SJCRH30 (cell line): ENCODE measurements around the gene THRA. TPM values are rescaled to one million over a fixed set of nuclear protein-coding genes. Genes with fewer than 3 reads are reported as not detected.

Experiments
- DNase-seq, 2 experiments: peaks; one replicate each; pipeline ENCODE4 v3.0.0-alpha.2; 2015 to 2020
- H3K27ac ChIP-seq: fragments of 250-450 bp; sonication (Bioruptor Pico); 2 replicates; pipeline ENCODE4 v1.5.1; 2020; ENCODE audit warnings: mild to moderate bottlenecking, moderate library complexity
- H3K27me3 ChIP-seq: fragments of 250-450 bp; sonication (Bioruptor Pico); 2 replicates; pipeline ENCODE4 v1.5.1; 2020; ENCODE audit warnings: mild to moderate bottlenecking, moderate library complexity
- H3K36me3 ChIP-seq: fragments of 250-450 bp; sonication (Bioruptor Pico); 2 replicates; pipeline ENCODE4 v1.5.1; 2020; ENCODE audit warnings: mild to moderate bottlenecking, moderate library complexity
- H3K4me1 ChIP-seq: fragments of 250-450 bp; sonication (Bioruptor Pico); 2 replicates; pipeline ENCODE4 v1.5.1; 2020; ENCODE audit warnings: mild to moderate bottlenecking, moderate library complexity
- H3K4me3 ChIP-seq: fragments of 250-450 bp; sonication (Bioruptor Pico); 2 replicates; pipeline ENCODE4 v1.5.1; 2020; ENCODE audit warnings: mild to moderate bottlenecking, moderate library complexity
- H3K9me3 ChIP-seq: fragments of 250-450 bp; sonication (Bioruptor Pico); replicated peaks from 2 replicates; pipeline ENCODE4 v1.5.1; 2020; ENCODE audit warnings: mild to moderate bottlenecking, moderate library complexity
- total RNA-seq: library from RNA; depleted of rRNA; stranded (reverse); fragments of >200 nt; shearing (Covaris generic); gene quantifications from 2 replicates; pipeline ENCODE4 v1.2.3, GENCODE V29; 2014

Gene THRA
- total RNA-seq, 1 experiment from 2014 or later = 14.4 TPM

GRCh38 chr17:40103688-40104087 is 40.9 kb downstream of the THRA start:
- DNase-seq = no peak
- Histone ChIP-seq H3K4me3 (no peak overlapping the region), H3K4me1 (peaks cover 38% of the 10 kb centered on the region), H3K9me3 (no peaks in the 10 kb centered on the region), H3K27ac (no peak overlapping the region), H3K36me3 (no peaks in the 10 kb centered on the region), H3K27me3 (no peaks in the 10 kb centered on the region)

GRCh38 chr17:40104594-40105486 is 42.1 kb downstream of the THRA start:
- H3K36me3 ChIP-seq = no peaks in the 10 kb centered on the region
- H3K4me1 ChIP-seq = peaks cover 34% of the 10 kb centered on the region

GRCh38 chr17:40105861-40106759 is 43.3 kb downstream of the THRA start:
- Histone ChIP-seq H3K27me3 (no peaks in the 10 kb centered on the region), H3K4me3 (peak overlapping the region; percentile 36), H3K36me3 (no peaks in the 10 kb centered on the region), H3K9me3 (no peaks in the 10 kb centered on the region), H3K27ac (peak overlapping the region; percentile 92), H3K4me1 (peaks cover 43% of the 10 kb centered on the region)
- peak; percentile 36 to 58 for DNase-seq

More at GRCh38 chr17:40104594-40105486, 42.1 kb downstream of the THRA start:
- Histone ChIP-seq H3K27ac (no peak overlapping the region), H3K4me3 (no peak overlapping the region), H3K27me3 (no peaks in the 10 kb centered on the region), H3K9me3 (no peaks in the 10 kb centered on the region)
- no peak for DNase-seq

DNA sequence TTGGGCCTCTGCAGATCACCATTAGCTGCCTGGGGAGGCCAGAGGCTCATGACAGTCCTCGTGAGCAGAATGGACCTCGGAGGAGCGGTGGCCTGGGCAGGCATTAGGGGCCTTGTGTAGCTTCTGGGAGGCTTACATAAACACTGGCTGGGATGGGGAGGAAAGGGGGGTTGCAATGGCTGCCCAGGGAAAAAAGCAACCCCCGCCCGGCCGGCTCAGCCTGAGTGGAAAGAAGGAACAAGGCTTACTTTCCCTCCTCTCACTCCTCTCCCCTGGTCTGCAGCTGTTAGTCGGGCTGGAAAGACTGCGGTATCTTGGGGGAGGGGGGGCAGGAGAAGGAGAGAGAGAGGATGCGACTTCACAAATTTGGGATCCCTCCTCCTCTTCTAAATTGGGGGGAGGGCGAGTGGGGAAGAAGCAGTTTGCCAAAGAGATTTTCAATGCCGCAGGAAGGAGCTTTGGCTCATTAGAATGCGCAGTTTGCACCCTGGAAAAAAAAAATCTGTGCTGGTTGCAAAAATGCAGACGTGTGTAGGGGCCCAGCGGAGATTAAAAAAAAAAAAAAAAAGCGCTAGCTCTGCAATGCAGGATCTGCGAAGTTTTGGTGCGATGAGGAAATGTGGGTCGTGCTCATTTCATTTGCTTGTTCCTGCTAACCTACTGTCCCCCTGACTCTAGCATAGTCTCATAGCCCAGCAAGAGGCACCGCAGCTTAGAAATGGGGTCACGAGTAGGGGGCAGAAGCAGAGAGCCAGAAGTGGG is 44.2 kb downstream of the THRA start:
- DNase-seq = peak; percentile 79 to 82
- Histone ChIP-seq H3K36me3 (no peaks in the 10 kb centered on the region), H3K4me1 (peaks cover 42% of the 10 kb centered on the region), H3K27ac (peak overlapping the region; percentile 92), H3K9me3 (no peaks in the 10 kb centered on the region), H3K27me3 (no peaks in the 10 kb centered on the region), H3K4me3 (peak overlapping the region; percentile 36)

- no peaks in the 10 kb centered on the region for H3K27me3 ChIP-seq
- H3K4me3 ChIP-seq = peak overlapping the region; percentile 36
- H3K27ac ChIP-seq = peak overlapping the region; percentile 92
- no peaks in the 10 kb centered on the region for H3K9me3 ChIP-seq
- H3K4me1 ChIP-seq = peaks cover 49% of the 10 kb centered on the region
- H3K36me3 ChIP-seq = no peaks in the 10 kb centered on the region
- peak; percentile 42 to 66 for DNase-seq
Observed at GRCh38 chr17:40107522-40108174, 44.9 kb downstream of the THRA start.

GRCh38 chr17:40108970-40109824 is 46.4 kb downstream of the THRA start:
- Histone ChIP-seq H3K9me3 (no peaks in the 10 kb centered on the region), H3K27me3 (no peaks in the 10 kb centered on the region), H3K27ac (no peak overlapping the region), H3K36me3 (no peaks in the 10 kb centered on the region), H3K4me3 (no peak overlapping the region), H3K4me1 (peaks cover 58% of the 10 kb centered on the region)
- DNase-seq = no peak

GRCh38 chr17:40110026-40110845 is 47.5 kb downstream of the THRA start:
- Histone ChIP-seq H3K9me3 (no peaks in the 10 kb centered on the region), H3K4me3 (no peak overlapping the region), H3K36me3 (no peaks in the 10 kb centered on the region), H3K27ac (no peak overlapping the region), H3K4me1 (peaks cover 67% of the 10 kb centered on the region), H3K27me3 (no peaks in the 10 kb centered on the region)
- DNase-seq = no peak

DNA sequence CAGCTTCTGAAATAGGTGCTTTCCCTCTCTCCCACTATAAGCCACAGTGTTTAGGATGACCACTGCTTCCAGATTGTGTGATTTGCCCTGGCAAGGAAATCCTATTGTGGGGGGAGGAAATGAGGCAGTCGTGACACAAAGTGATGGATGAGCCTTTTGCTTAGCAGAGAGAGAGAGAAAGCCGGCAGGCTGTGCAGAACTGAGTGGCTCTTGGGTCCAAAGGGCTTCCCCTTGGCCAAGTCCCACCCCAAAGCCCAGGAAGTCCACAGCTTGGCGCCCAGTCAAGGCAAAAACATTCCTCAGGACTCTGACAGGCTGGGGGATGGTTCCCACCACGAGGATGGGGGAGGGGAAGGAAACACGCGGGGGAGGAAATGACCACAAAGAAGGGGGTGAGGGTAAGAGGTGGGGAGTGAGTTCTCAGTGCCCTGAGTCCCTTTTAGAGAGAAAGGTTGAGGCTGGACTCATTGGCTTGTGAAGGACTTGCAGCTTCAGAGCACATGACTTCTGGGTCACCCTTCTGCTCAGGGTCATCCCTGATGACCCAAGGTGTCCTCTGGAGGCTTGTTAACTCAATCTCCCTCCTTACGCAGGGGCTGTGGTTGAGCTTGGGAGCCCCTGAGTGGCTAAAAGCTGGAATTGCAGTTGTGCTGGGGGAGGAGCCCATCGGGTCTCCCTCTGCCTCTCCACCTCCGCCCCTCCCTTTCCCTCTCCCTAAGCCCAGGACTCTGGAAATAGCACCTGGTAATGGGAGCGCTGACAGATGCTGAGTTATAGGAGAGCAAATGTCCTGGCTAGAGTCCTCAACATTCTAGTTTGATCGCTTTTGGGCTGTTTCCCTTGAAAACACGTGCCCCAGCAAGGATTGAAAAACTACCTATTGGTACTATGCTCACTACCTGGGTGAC is 48.7 kb downstream of the THRA start:
- H3K9me3 ChIP-seq = no peaks in the 10 kb centered on the region
- H3K36me3 ChIP-seq = no peaks in the 10 kb centered on the region
- H3K27me3 ChIP-seq = no peaks in the 10 kb centered on the region
- no peak overlapping the region; the same call in 1 of the 2 replicates for H3K27ac ChIP-seq
- DNase-seq = peak; percentile 87 to 93
- H3K4me3 ChIP-seq = 0 out of 2 replicates have a peak overlapping the region, but pooled peaks have one; percentile 9
- H3K4me1 ChIP-seq = peaks cover 58% of the 10 kb centered on the region

GRCh38 chr17:40112191-40112711 is 49.5 kb downstream of the THRA start:
- no peak for DNase-seq
- no peaks in the 10 kb centered on the region for H3K27me3 ChIP-seq

GRCh38 chr17:40112718-40113109 is 49.9 kb downstream of the THRA start:
- no peaks in the 10 kb centered on the region for H3K27me3 ChIP-seq
- H3K4me1 ChIP-seq = peaks cover 51% of the 10 kb centered on the region
- no peaks in the 10 kb centered on the region for H3K36me3 ChIP-seq
- DNase-seq = no peak
- H3K4me3 ChIP-seq = no peak overlapping the region
- H3K27ac ChIP-seq = no peak overlapping the region; the same call in 1 of the 2 replicates
- no peaks in the 10 kb centered on the region for H3K9me3 ChIP-seq

More at GRCh38 chr17:40112191-40112711, 49.5 kb downstream of the THRA start:
- Histone ChIP-seq H3K27ac (no peak overlapping the region; the same call in 1 of the 2 replicates), H3K4me1 (peaks cover 56% of the 10 kb centered on the region), H3K9me3 (no peaks in the 10 kb centered on the region), H3K36me3 (no peaks in the 10 kb centered on the region), H3K4me3 (no peak overlapping the region)

- peak; percentile 95 to 97 for DNase-seq
- H3K4me1 ChIP-seq = peaks cover 47% of the 10 kb centered on the region
- H3K36me3 ChIP-seq = no peaks in the 10 kb centered on the region
Observed at GRCh38 chr17:40113110-40113906, 50.5 kb downstream of the THRA start.

More at GRCh38 chr17:40113110-40113906, 50.5 kb downstream of the THRA start:
- peak overlapping the region; percentile 74 for H3K27ac ChIP-seq
- peak overlapping the region; percentile 50 for H3K4me3 ChIP-seq
- no peaks in the 10 kb centered on the region for H3K9me3 ChIP-seq
- H3K27me3 ChIP-seq = no peaks in the 10 kb centered on the region
